SK-N-SH (cell line): ENCODE results near the gene CERS6. TPM values are rescaled to one million over a fixed set of nuclear protein-coding genes. Genes with fewer than 3 reads are reported as not detected.

Experiments used
- CTCF ChIA-PET: fragments of 300-600, 350-600 bp; formaldehyde crosslinking; extraction: SDS; loops from one replicate; lab custom pipeline; 2021; lab: Yijun Ruan, JAX
- POLR2A ChIA-PET: fragments of 350-600 bp; sonication (Branson Sonifier 250); formaldehyde crosslinking; extraction: SDS; loops from one replicate; lab custom pipeline; 2020; ENCODE audit warnings: antibody characterized with exemption, inconsistent platforms; lab: Yijun Ruan, JAX
- DNase-seq: peaks from one replicate; pipeline ENCODE4 v3.0.0; 2012
- H2AFZ ChIP-seq: fragments of 200-600 bp; sonication (generic); 2 replicates; pipeline ENCODE4 v1.8.1; 2016; ENCODE audit warnings: antibody characterized with exemption, mild to moderate bottlenecking, low read depth
- H3F3A ChIP-seq: fragments of 200-600 bp; sonication (generic); replicated peaks from 2 replicates; pipeline ENCODE3; 2016; ENCODE audit warnings: antibody characterized with exemption, mild to moderate bottlenecking; ENCODE audit not compliant: insufficient read depth
- H3K27ac ChIP-seq, 2 experiments: fragments of 200-500 bp in 1 of 2; fragments of 200-600 bp in 1 of 2; sonication (Bioruptor generic) in 1 of 2; sonication (generic), shearing (Covaris generic) in 1 of 2; 2 replicates each; pipeline versions ENCODE4 v1.5.1 to v1.6.1; 2014 to 2016; ENCODE audit warnings: low read depth in 2 of 2, inconsistent platforms in 1 of 2, low read length in 1 of 2, mild to moderate bottlenecking in 1 of 2, mixed read lengths in 1 of 2
- H3K27me3 ChIP-seq: fragments of 200-600 bp; sonication (generic), shearing (Covaris generic); 2 replicates; pipeline ENCODE4 v1.6.1; 2016; ENCODE audit warnings: mixed run types; ENCODE audit not compliant: insufficient read depth
- H3K36me3 ChIP-seq, 2 experiments: fragments of 200-500 bp in 1 of 2; fragments of 200-600 bp in 1 of 2; sonication (Bioruptor generic) in 1 of 2; sonication (generic) in 1 of 2; replicated peaks in 1 of 2; 2 replicates each; pipeline versions ENCODE3 to v1.5.1; 2014 to 2016; ENCODE audit warnings: low read length in 1 of 2, mild to moderate bottlenecking in 1 of 2; ENCODE audit not compliant: insufficient read depth in 2 of 2, control insufficient read depth in 1 of 2
- H3K4me1 ChIP-seq, 2 experiments: fragments of 200-500 bp in 1 of 2; fragments of 200-600 bp in 1 of 2; sonication (Bioruptor generic) in 1 of 2; sonication (generic), shearing (Covaris generic) in 1 of 2; 2 replicates each; pipeline versions ENCODE4 v1.5.1 to v1.6.1; 2014 to 2016; ENCODE audit warnings: low read depth in 1 of 2, low read length in 1 of 2, mixed run types in 1 of 2; ENCODE audit not compliant: insufficient read depth in 2 of 2, control insufficient read depth in 1 of 2
- H3K4me2 ChIP-seq: fragments of 200-600 bp; sonication (generic), shearing (Covaris generic); 2 replicates; pipeline ENCODE4 v1.6.1; 2017; ENCODE audit warnings: mixed run types
- H3K4me3 ChIP-seq, 2 experiments: fragments of 200-500 bp in 1 of 2; fragments of 200-600 bp in 1 of 2; sonication (Bioruptor generic) in 1 of 2; sonication (generic), shearing (Covaris generic) in 1 of 2; 2 replicates each; pipeline versions ENCODE4 v1.5.1 to v1.8.1; 2014 to 2016; ENCODE audit warnings: low read depth in 2 of 2, inconsistent platforms in 1 of 2, low read length in 1 of 2, mild to moderate bottlenecking in 1 of 2, mixed read lengths in 1 of 2, moderate library complexity in 1 of 2
- H3K79me2 ChIP-seq: fragments of 200-600 bp; sonication (generic); 2 replicates; pipeline ENCODE4 v1.8.1; 2017; ENCODE audit warnings: mild to moderate bottlenecking; ENCODE audit not compliant: insufficient read depth
- H3K9ac ChIP-seq: fragments of 200-600 bp; sonication (generic); 2 replicates; pipeline ENCODE4 v1.6.1; 2017; ENCODE audit warnings: mixed run types
- H3K9me2 ChIP-seq: fragments of 200-600 bp; sonication (generic); 2 replicates; pipeline ENCODE4 v1.6.1; 2017; ENCODE audit warnings: mixed run types
- H3K9me3 ChIP-seq: fragments of 200-600 bp; sonication (generic); 2 replicates; pipeline ENCODE4 v1.6.1; 2017; ENCODE audit warnings: mixed run types, mild to moderate bottlenecking, moderate library complexity
- H4K20me1 ChIP-seq: fragments of 200-600 bp; sonication (generic); 2 replicates; pipeline ENCODE4 v1.6.1; 2017; ENCODE audit warnings: mild to moderate bottlenecking, mixed run types; ENCODE audit not compliant: insufficient read depth
- FOSL2 ChIP-seq: IDR thresholded peaks from 2 replicates; pipeline ENCODE4 v1.4.0; 2012; ENCODE audit warnings: low read depth, mild to moderate bottlenecking, moderate library complexity, borderline replicate concordance
- SMC3 ChIP-seq: IDR thresholded peaks from 2 replicates; pipeline ENCODE4 v1.6.1; 2012; ENCODE audit warnings: low read depth, low read length, improper control_type of control experiment
- WGBS: methylation state at CpG from one replicate; pipeline ENCODE4 v1.1.6; 2017; ENCODE audit warnings: low lambda C conversion rate; 5-methylcytosine and 5-hydroxymethylcytosine counted together
- polyA plus RNA-seq, 3 experiments: library from polyadenylated mRNA; depleted of rRNA; stranded (reverse); fragments of >200 nt; gene quantifications; 2 replicates each; pipeline ENCODE4 v1.2.3, GENCODE V29; 2012
- TF ChIP-seq, protein P1 (sequence below): IDR thresholded peaks from 2 replicates; pipeline ENCODE4 v1.6.1; 2012; ENCODE audit warnings: mild to moderate bottlenecking, low read depth, low read length, moderate library complexity
- TF ChIP-seq, protein P2 (sequence below): fragments of 150-350 bp; IDR thresholded peaks from 2 replicates; pipeline ENCODE4 v1.6.1; 2017; ENCODE audit warnings: antibody characterized with exemption, low read length, low read depth, borderline replicate concordance
- TF ChIP-seq, protein P3 (sequence below): fragments of 150-350 bp; IDR thresholded peaks from 2 replicates; pipeline ENCODE4 v1.6.1; 2016; ENCODE audit warnings: mild to moderate bottlenecking, low read depth, low read length

Gene CERS6
- polyA plus RNA-seq, 1 of the 3 experiments (the other 2 are of a cell fraction) = 1.8 TPM

DNA sequence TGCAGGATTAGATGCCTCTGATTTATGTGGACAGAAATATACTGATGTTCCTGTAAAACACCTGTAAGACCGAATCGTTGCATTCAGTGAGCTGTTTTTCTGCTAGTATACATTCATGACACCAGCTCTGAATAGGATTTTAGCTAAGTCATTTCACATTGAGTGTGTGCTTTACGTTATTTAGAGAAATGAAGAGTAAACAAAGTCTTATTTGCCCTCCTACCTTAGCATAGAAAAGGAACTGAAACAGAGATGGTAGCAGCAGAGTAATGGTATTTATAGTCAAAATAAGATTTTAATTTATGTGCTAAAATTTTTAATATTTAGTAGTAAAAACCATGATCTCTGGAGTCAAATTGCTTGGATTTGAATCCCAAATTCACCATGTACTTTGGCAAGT lies 168.0 kb downstream of the CERS6 start (continued):
- TF ChIP-seq, protein P1, sequence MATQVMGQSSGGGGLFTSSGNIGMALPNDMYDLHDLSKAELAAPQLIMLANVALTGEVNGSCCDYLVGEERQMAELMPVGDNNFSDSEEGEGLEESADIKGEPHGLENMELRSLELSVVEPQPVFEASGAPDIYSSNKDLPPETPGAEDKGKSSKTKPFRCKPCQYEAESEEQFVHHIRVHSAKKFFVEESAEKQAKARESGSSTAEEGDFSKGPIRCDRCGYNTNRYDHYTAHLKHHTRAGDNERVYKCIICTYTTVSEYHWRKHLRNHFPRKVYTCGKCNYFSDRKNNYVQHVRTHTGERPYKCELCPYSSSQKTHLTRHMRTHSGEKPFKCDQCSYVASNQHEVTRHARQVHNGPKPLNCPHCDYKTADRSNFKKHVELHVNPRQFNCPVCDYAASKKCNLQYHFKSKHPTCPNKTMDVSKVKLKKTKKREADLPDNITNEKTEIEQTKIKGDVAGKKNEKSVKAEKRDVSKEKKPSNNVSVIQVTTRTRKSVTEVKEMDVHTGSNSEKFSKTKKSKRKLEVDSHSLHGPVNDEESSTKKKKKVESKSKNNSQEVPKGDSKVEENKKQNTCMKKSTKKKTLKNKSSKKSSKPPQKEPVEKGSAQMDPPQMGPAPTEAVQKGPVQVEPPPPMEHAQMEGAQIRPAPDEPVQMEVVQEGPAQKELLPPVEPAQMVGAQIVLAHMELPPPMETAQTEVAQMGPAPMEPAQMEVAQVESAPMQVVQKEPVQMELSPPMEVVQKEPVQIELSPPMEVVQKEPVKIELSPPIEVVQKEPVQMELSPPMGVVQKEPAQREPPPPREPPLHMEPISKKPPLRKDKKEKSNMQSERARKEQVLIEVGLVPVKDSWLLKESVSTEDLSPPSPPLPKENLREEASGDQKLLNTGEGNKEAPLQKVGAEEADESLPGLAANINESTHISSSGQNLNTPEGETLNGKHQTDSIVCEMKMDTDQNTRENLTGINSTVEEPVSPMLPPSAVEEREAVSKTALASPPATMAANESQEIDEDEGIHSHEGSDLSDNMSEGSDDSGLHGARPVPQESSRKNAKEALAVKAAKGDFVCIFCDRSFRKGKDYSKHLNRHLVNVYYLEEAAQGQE = no peak
- TF ChIP-seq, protein P2, sequence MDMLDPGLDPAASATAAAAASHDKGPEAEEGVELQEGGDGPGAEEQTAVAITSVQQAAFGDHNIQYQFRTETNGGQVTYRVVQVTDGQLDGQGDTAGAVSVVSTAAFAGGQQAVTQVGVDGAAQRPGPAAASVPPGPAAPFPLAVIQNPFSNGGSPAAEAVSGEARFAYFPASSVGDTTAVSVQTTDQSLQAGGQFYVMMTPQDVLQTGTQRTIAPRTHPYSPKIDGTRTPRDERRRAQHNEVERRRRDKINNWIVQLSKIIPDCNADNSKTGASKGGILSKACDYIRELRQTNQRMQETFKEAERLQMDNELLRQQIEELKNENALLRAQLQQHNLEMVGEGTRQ = no peak

DNA sequence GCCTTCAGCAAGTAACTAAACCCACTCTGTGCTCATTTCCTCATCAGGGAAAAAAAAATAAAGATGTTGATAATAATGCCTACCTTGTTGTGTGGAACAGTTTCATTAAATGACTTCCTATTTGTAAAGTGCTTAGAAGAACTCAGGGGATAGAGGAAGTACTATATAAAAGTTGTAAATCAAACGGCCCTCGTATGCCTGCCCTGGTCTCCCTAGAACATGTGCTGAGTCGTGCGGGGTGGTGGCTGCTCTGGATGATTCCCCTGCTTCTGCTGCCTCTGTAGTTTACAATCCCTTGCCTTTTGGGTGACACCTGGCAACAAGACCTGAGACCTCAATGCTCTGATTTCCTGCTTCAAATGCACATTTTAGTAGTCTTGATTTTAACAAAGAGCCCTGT lies 170.0 kb downstream of the CERS6 start:
- ChIA-PET CTCF (no interaction called here), POLR2A (no interaction called here)
- no peak for DNase-seq
- Histone ChIP-seq H3K27ac (no peak overlapping the region), H3K9me3 (no peaks in the 10 kb centered on the region), H4K20me1 (no peaks in the 10 kb centered on the region), H3K4me3 (no peak overlapping the region), H3K27me3 (no peaks in the 10 kb centered on the region), H3K9me2 (no peaks in the 10 kb centered on the region), H3K4me1 (peaks cover 0 to 3% of the 10 kb centered on the region in 2 experiments; a peak in 2 of 4 replicates), H3F3A (peaks cover 4% of the 10 kb centered on the region), H2AFZ (no peak overlapping the region), H3K79me2 (no peaks in the 10 kb centered on the region), H3K4me2 (no peak overlapping the region), H3K36me3 (no peaks in the 10 kb centered on the region), H3K9ac (no peak overlapping the region)
- TF ChIP-seq, protein P1 = no peak
- TF ChIP-seq, protein P3, sequence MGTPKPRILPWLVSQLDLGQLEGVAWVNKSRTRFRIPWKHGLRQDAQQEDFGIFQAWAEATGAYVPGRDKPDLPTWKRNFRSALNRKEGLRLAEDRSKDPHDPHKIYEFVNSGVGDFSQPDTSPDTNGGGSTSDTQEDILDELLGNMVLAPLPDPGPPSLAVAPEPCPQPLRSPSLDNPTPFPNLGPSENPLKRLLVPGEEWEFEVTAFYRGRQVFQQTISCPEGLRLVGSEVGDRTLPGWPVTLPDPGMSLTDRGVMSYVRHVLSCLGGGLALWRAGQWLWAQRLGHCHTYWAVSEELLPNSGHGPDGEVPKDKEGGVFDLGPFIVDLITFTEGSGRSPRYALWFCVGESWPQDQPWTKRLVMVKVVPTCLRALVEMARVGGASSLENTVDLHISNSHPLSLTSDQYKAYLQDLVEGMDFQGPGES = no peak
- TF ChIP-seq FOSL2 (no peak), SMC3 (no peak)
- 95% methylated on average over 4 of the region's 4 CpGs for WGBS
